Trophoblast cell (in vitro differentiated cells and primary cell): ENCODE results near the gene POLR3E.

ENCODE experiments used
- DNase-seq, 2 donors: peaks; one replicate each; pipeline ENCODE4 v3.0.0-alpha.2; 2016
- H2AFZ ChIP-seq: 2 replicates; pipeline ENCODE4 v1.6.1; 2013; ENCODE audit warnings: low read length, moderate library complexity, mild to moderate bottlenecking; ENCODE audit not compliant: insufficient read depth, poor library complexity
- H2AK5ac ChIP-seq: 2 replicates; pipeline ENCODE4 v1.6.1; 2013; ENCODE audit warnings: mild to moderate bottlenecking, low read length
- H2BK120ac ChIP-seq: 2 replicates; pipeline ENCODE4 v1.6.1; 2013; ENCODE audit warnings: low read length, mild to moderate bottlenecking, moderate library complexity; ENCODE audit not compliant: insufficient read depth, poor library complexity
- H2BK12ac ChIP-seq: 2 replicates; pipeline ENCODE4 v1.6.1; 2013; ENCODE audit warnings: mild to moderate bottlenecking, low read length, moderate library complexity
- H2BK5ac ChIP-seq: 2 replicates; pipeline ENCODE4 v1.6.1; 2013; ENCODE audit warnings: low read length, low read depth, moderate library complexity, mild to moderate bottlenecking; ENCODE audit not compliant: poor library complexity
- H3K14ac ChIP-seq: 2 replicates; pipeline ENCODE4 v1.6.1; 2013; ENCODE audit warnings: mild to moderate bottlenecking, low read length
- H3K18ac ChIP-seq: 2 replicates; pipeline ENCODE4 v1.6.1; 2013; ENCODE audit warnings: mild to moderate bottlenecking, low read length
- H3K23ac ChIP-seq: 2 replicates; pipeline ENCODE4 v1.6.1; 2013; ENCODE audit warnings: low read length
- H3K27ac ChIP-seq: 2 replicates; pipeline ENCODE4 v1.5.1; 2013; ENCODE audit warnings: low read depth, mild to moderate bottlenecking, inconsistent platforms, low read length, moderate library complexity
- H3K27me3 ChIP-seq: 2 replicates; pipeline ENCODE4 v1.6.1; 2013; ENCODE audit warnings: inconsistent platforms, mild to moderate bottlenecking, low read length, moderate library complexity; ENCODE audit not compliant: insufficient read depth
- H3K36me3 ChIP-seq, 2 experiments: 1 replicate in 1 of 2; 2 replicates in 1 of 2; pipeline ENCODE4 v1.6.1; 2013; ENCODE audit warnings: low read length in 2 of 2, mild to moderate bottlenecking in 2 of 2, moderate library complexity in 1 of 2; ENCODE audit not compliant: insufficient read depth in 2 of 2, control insufficient read depth in 1 of 2
- H3K4ac ChIP-seq: 2 replicates; pipeline ENCODE4 v1.6.1; 2013; ENCODE audit warnings: low read depth, mild to moderate bottlenecking, low read length, moderate library complexity
- H3K4me1 ChIP-seq, 2 experiments: 1 replicate in 1 of 2; 2 replicates in 1 of 2; pipeline ENCODE4 v1.6.1; 2013; ENCODE audit warnings: low read length in 2 of 2, mild to moderate bottlenecking in 2 of 2, moderate library complexity in 1 of 2; ENCODE audit not compliant: insufficient read depth in 2 of 2, control insufficient read depth in 1 of 2
- H3K4me2 ChIP-seq: 2 replicates; pipeline ENCODE4 v1.6.1; 2013; ENCODE audit warnings: inconsistent platforms, mild to moderate bottlenecking, low read length, moderate library complexity
- H3K4me3 ChIP-seq: 2 replicates; pipeline ENCODE4 v1.5.1; 2013; ENCODE audit warnings: mild to moderate bottlenecking, low read depth, low read length, inconsistent platforms
- H3K79me1 ChIP-seq: one replicate; pipeline ENCODE4 v1.6.1; 2013; ENCODE audit warnings: low read length
- H3K79me2 ChIP-seq: 2 replicates; pipeline ENCODE4 v1.6.1; 2013; ENCODE audit warnings: low read length, mild to moderate bottlenecking; ENCODE audit not compliant: control insufficient read depth, insufficient read depth, poor library complexity
- H3K9ac ChIP-seq: 2 replicates; pipeline ENCODE4 v1.6.1; 2013; ENCODE audit warnings: mild to moderate bottlenecking, low read length
- H3K9me3 ChIP-seq: 2 replicates; pipeline ENCODE4 v1.6.1; 2013; ENCODE audit warnings: low read depth, mild to moderate bottlenecking, control low read depth, inconsistent platforms, low read length; ENCODE audit not compliant: insufficient read depth
- H4K12ac ChIP-seq: 2 replicates; pipeline ENCODE4 v1.6.1; 2013; ENCODE audit warnings: low read depth, mild to moderate bottlenecking, low read length, moderate library complexity
- H4K8ac ChIP-seq: 2 replicates; pipeline ENCODE4 v1.6.1; 2013; ENCODE audit warnings: low read depth, mild to moderate bottlenecking, low read length, moderate library complexity
- H4K91ac ChIP-seq: one replicate; pipeline ENCODE4 v1.6.1; 2013; ENCODE audit warnings: low read depth, mild to moderate bottlenecking, low read length, moderate library complexity
- WGBS: extraction: QIAGEN DNeasy Blood & Tissue Kit; methylation state at CpG from one replicate; pipeline ENCODE4 v1.1.7; 2013; ENCODE audit warnings: missing lambda C conversion rate; ENCODE audit not compliant: insufficient read length, insufficient coverage; ENCODE audit errors: extremely low coverage; 5-methylcytosine and 5-hydroxymethylcytosine counted together

Gene POLR3E

DNA sequence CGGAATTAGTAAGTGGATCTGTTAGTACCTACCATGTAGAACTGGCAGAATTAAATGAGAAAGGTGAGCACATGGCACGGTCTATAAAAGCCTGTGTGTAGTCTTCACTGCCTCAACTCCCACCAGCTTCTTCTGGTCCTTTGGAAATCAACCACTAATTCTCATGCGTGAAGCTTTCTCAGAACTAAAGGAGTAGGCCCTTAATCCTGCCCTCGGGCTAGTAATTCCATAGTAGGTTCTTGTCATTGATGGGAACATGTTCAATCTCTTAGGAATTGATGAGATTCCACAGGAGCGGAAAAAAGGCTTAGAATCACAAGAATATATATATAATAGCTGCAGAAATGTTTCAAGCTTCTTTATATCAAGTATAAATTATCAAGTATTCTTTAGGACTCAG is 55.5 kb downstream of the POLR3E start:
- H3K4me2 ChIP-seq, result no peak overlapping the region

DNA sequence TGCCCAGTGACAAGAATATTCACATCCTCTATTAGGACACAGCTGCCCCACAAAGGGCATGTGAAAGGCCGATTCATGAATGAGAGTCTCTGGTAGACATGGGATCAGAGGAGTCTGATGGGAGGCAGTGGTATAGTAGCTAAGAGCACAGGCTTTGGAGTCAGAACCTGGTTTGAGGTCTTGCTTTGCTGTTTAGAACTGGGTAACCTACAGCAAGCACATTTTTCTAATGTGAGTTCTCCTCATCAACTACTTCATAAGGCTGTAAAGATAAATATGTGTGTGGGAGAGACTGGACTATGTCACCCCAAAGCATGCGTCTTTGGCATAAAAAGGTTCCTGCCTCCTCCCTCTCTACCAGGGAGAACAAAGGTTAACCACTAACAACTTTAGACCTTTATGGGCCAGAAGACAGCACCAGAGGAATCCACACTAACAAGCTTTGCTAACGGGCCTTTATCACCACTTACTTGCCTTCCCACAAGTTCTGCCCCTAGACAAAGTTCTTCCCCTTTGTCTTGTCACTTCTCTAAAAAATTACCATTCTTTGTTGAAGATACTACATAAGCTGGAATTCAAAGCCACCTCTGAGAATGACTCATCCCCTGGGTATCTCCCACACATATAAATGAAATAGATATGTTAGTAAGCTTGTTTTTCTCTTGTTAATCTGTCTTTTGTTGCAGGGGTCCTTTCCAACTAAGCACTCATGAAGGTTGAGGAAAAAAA is 56.1 kb downstream of the POLR3E start:
- no peak overlapping the region for H3K9ac ChIP-seq
- no peak overlapping the region for H3K4ac ChIP-seq
- no peak overlapping the region for H3K4me3 ChIP-seq
- H2BK5ac ChIP-seq, result peak overlapping the region; percentile 42
- H2BK120ac ChIP-seq, result no peak overlapping the region
- no peaks in the 10 kb centered on the region for H3K27me3 ChIP-seq
- H3K79me1 ChIP-seq, result peaks cover 7% of the 10 kb centered on the region
- peaks cover 9 to 20% of the 10 kb centered on the region in 2 experiments for H3K36me3 ChIP-seq
- no peak overlapping the region for H2AK5ac ChIP-seq
- peak; percentile 64 to 87 for DNase-seq
- WGBS, result no CpG with 5 or more reads among the region's 3 CpGs
- no peak overlapping the region for H4K8ac ChIP-seq
- no peak overlapping the region for H3K14ac ChIP-seq
- H2BK12ac ChIP-seq, result no peak overlapping the region
- H3K27ac ChIP-seq, result peak overlapping the region; percentile 73
- no peak overlapping the region for H4K91ac ChIP-seq
- no peak overlapping the region for H4K12ac ChIP-seq
- no peak overlapping the region for H2AFZ ChIP-seq
- no peak overlapping the region for H3K23ac ChIP-seq
- peak overlapping the region; percentile 25 for H3K4me2 ChIP-seq
- peaks cover 2 to 4% of the 10 kb centered on the region in 2 experiments for H3K4me1 ChIP-seq
- no peaks in the 10 kb centered on the region for H3K9me3 ChIP-seq
- H3K18ac ChIP-seq, result no peak overlapping the region
- H3K79me2 ChIP-seq, result no peaks in the 10 kb centered on the region

More for the DNA sequence above, 55.5 kb downstream of the POLR3E start:
- DNase-seq, result peak in 1 of 2 donors; percentile 64
- H3K14ac ChIP-seq, result no peak overlapping the region
- no peak overlapping the region for H4K91ac ChIP-seq
- no peak overlapping the region for H4K12ac ChIP-seq
- no peak overlapping the region for H4K8ac ChIP-seq
- peaks cover 12 to 26% of the 10 kb centered on the region in 2 experiments for H3K36me3 ChIP-seq
- no peak overlapping the region for H2BK120ac ChIP-seq
- H2AFZ ChIP-seq, result no peak overlapping the region
- H3K23ac ChIP-seq, result no peak overlapping the region
- H3K79me1 ChIP-seq, result peaks cover 7% of the 10 kb centered on the region
- H3K4me3 ChIP-seq, result no peak overlapping the region
- peak overlapping the region; percentile 34 for H3K27ac ChIP-seq
- H2BK12ac ChIP-seq, result peak overlapping the region; percentile 53
- peak overlapping the region; percentile 59 for H3K18ac ChIP-seq
- H2BK5ac ChIP-seq, result no peak overlapping the region
- no peak overlapping the region for H2AK5ac ChIP-seq
- no peaks in the 10 kb centered on the region for H3K9me3 ChIP-seq
- peaks cover 2 to 4% of the 10 kb centered on the region in 2 experiments for H3K4me1 ChIP-seq
- H3K27me3 ChIP-seq, result no peaks in the 10 kb centered on the region
- H3K4ac ChIP-seq, result no peak overlapping the region
- H3K79me2 ChIP-seq, result no peaks in the 10 kb centered on the region
- WGBS, result no CpG with 5 or more reads among the region's 5 CpGs
- no peak overlapping the region for H3K9ac ChIP-seq

DNA sequence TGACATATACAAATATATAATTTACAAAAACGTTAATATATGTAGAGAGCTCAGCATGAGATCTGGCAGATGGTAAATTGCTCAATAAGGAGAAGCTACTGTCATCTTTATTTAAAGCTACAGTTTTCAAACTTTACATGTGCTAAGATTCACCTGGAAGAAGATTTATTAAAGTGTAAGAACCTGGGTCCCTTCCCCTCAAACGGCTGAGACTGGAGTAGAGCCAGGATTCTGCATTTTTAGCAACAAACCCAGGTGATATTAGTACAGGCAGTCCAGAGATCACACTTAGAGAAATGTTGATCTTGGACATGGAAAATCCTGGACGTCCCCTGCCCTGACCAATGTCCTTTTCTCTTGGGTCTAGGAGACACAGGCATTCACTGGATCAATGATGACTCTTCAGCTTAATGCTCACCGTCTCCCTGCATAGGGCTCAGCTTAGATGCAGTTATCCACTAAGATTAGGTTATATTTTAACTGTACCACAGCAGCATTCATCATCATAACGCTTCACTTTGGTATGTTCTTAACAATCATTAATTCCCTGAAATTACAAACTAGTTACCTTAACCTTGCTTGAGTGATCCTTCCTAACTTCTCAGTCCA is 56.8 kb downstream of the POLR3E start:
- Histone ChIP-seq H3K79me2 (no peaks in the 10 kb centered on the region), H3K27me3 (no peaks in the 10 kb centered on the region), H3K4me3 (no peak overlapping the region), H2AFZ (no peak overlapping the region), H3K27ac (peak overlapping the region; percentile 45), H3K4ac (no peak overlapping the region), H3K9me3 (no peaks in the 10 kb centered on the region), H3K4me1 (peaks cover 2 to 4% of the 10 kb centered on the region in 2 experiments), H4K8ac (no peak overlapping the region), H3K79me1 (peaks cover 7% of the 10 kb centered on the region), H3K18ac (no peak overlapping the region), H3K23ac (no peak overlapping the region), H2BK5ac (peak overlapping the region; percentile 2), H4K91ac (peak overlapping the region; percentile 7), H4K12ac (no peak overlapping the region), H3K9ac (no peak overlapping the region), H3K14ac (peak overlapping the region; percentile 1), H3K36me3 (peaks cover 8 to 16% of the 10 kb centered on the region in 2 experiments), H2BK120ac (no peak overlapping the region), H2AK5ac (no peak overlapping the region), H3K4me2 (no peak overlapping the region), H2BK12ac (no peak overlapping the region)
- DNase-seq, result no peak
- no CpG with 5 or more reads among the region's 5 CpGs for WGBS

DNA sequence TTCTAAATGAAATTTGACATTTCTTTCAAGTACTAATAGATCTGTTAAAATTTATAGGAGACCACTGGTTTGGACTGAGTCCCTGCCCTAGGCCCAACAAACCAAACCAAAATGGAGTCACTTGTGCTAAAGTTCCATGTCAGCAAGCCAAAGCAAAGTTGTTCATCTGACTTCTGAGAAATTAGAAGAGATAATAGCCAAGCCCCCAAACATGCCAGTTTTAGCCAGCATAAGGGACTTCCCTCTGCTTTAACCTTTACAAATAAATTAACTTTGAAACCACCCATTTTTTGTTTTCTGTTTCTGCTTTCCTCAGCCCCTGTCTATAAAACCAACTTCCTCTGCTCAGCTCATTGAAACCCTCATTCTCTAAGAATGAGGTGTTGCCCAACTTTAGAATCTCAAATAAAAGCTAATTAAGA is 58.3 kb downstream of the POLR3E start:
- H2BK12ac ChIP-seq, result no peak overlapping the region
- H3K4me2 ChIP-seq, result no peak overlapping the region
- H3K4ac ChIP-seq, result no peak overlapping the region
- no peak overlapping the region for H2AFZ ChIP-seq
- no peak overlapping the region for H4K12ac ChIP-seq
- H4K8ac ChIP-seq, result no peak overlapping the region
- no peak for DNase-seq
- H3K18ac ChIP-seq, result no peak overlapping the region
- no peak overlapping the region for H3K4me3 ChIP-seq
- no peaks in the 10 kb centered on the region for H3K79me2 ChIP-seq
- no peak overlapping the region for H3K9ac ChIP-seq
- H3K27me3 ChIP-seq, result no peaks in the 10 kb centered on the region
- no peaks in the 10 kb centered on the region for H3K9me3 ChIP-seq
- H4K91ac ChIP-seq, result no peak overlapping the region
- no peak overlapping the region for H3K23ac ChIP-seq
- no peak overlapping the region for H3K27ac ChIP-seq
- H3K36me3 ChIP-seq, result peaks cover 3 to 6% of the 10 kb centered on the region in 2 experiments
- no peak overlapping the region for H2AK5ac ChIP-seq
- H3K79me1 ChIP-seq, result peaks cover 7% of the 10 kb centered on the region
- H2BK5ac ChIP-seq, result no peak overlapping the region
- peaks cover 2 to 4% of the 10 kb centered on the region in 2 experiments for H3K4me1 ChIP-seq
- no peak overlapping the region for H3K14ac ChIP-seq
- H2BK120ac ChIP-seq, result no peak overlapping the region
